ENCODE results near the gene THAP3.

Gene THAP3

DNA sequence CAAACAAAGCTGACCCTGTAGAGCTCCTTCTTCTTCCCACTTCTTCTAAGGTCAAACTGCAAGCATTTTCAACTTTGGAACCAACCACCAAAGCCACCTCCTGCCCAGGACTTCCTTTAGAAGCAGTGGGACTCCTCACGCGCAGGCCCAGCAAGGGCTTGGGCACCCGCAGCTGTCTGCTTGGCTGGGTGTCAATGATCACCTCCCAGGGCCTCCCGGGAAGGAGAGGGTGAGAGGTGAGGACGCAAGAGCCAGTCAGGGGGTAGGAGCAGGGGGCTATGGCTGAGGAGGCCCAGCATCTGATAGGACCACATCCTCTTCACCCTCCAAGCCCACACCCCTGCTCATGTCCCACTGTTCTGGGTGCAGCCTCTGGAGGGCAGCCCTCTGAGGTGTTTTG is 32.2 kb upstream of the THAP3 start:
- Histone ChIP-seq H3K23ac (ENCODE audit: low read length in 2 of 2) (no peak overlapping the region), H4K8ac (ENCODE audit: low read length) (no peak overlapping the region), H2BK12ac (ENCODE audit: low read length in 2 of 2) (no peak overlapping the region), H4K91ac (ENCODE audit: low read length) (no peak overlapping the region), H3K4me2 (ENCODE audit: low read length, poor library complexity, severe bottlenecking) (no peak overlapping the region), H3K27me3 (ENCODE audit: control insufficient read depth in 1 of 2, insufficient read depth in 1 of 2, low read length in 2 of 2) (no peaks in the 10 kb centered on the region), H3K27ac (ENCODE audit: low read length, poor library complexity, severe bottlenecking) (no peak overlapping the region), H3K36me3 (ENCODE audit: control insufficient read depth in 1 of 2, insufficient read depth in 2 of 2, low read depth in 1 of 2, low read length in 2 of 2) (peaks cover 94 to 99% of the 10 kb centered on the region in 2 experiments), H2BK5ac (ENCODE audit: low read depth, low read length, poor library complexity, severe bottlenecking) (no peak overlapping the region), H2AK5ac (ENCODE audit: low read length, severe bottlenecking) (no peak overlapping the region), H3K79me1 (replicated peaks; ENCODE audit: low read length, poor library complexity, severe bottlenecking) (peaks cover 56% of the 10 kb centered on the region), H3K9ac (ENCODE audit: low read length) (peak overlapping the region; percentile 8), H3K4me3 (ENCODE audit: insufficient read depth in 1 of 2, low read depth in 1 of 2, low read length in 2 of 2) (no peak overlapping the region), H3K4me1 (ENCODE audit: control insufficient read depth, insufficient read depth, low read depth, low read length) (peaks cover 7% of the 10 kb centered on the region), H3K14ac (ENCODE audit: low read length in 2 of 2) (no peak overlapping the region), H2BK120ac (ENCODE audit: low read depth, low read length) (no peak overlapping the region), H2AFZ (ENCODE audit: low read depth, low read length) (no peak overlapping the region), H3K4ac (ENCODE audit: low read depth in 1 of 2, low read length in 2 of 2) (no peak overlapping the region), H3K18ac (ENCODE audit: low read depth in 1 of 2, low read length in 2 of 2) (no peak overlapping the region), H2BK15ac (ENCODE audit: low read depth, poor library complexity, severe bottlenecking) (no peak overlapping the region), H3K9me3 (ENCODE audit: control insufficient read depth, low read length) (no peaks in the 10 kb centered on the region)
- WGBS, result 100% methylated on average over 3 of the region's 5 CpGs
- no peak for DNase-seq

DNA sequence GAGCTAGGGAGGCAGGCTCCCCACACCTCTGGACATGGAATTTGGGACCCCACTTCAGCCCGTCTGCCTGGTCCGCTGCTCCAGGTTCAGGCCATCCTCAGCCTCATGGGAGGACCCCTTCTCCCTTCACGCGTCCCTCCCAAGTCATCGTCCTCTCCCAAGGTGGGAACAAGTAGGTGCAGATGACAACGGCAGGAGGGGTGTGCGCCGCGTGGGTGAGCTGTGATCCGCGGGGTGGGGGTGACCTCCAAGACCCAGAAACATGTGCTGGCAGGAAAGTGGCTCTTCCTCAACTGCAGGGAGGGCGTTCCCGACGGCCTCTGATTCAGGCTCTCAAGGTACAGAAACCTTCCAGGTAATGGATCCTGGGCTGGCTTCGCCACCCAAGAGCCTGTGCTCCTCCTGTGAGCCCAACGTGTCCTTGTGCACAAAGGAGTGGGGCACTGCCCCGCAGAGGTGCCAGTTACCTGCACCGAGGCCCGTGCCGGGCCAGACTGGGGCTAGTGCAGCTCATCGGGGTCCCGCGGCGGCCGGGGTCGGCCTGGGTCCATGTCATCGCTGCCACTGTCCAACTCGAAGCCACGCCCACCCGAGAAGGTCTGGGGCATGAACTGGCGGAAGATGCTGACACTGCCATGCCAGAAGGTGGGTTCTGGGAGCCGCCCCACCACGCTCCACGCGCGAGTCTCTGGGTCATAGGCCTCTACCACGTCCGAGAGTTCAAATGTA is 31.6 kb upstream of the THAP3 start:
- H3K14ac ChIP-seq (ENCODE audit: low read length in 2 of 2), result no peak overlapping the region
- peak overlapping the region; percentile 8 for H3K9ac ChIP-seq (ENCODE audit: low read length)
- H3K79me1 ChIP-seq (replicated peaks; ENCODE audit: low read length, poor library complexity, severe bottlenecking), result peaks cover 60% of the 10 kb centered on the region
- H2BK12ac ChIP-seq (ENCODE audit: low read length in 2 of 2), result no peak overlapping the region
- no peak overlapping the region for H3K4me2 ChIP-seq (ENCODE audit: low read length, poor library complexity, severe bottlenecking)
- H2AFZ ChIP-seq (ENCODE audit: low read depth, low read length), result no peak overlapping the region
- DNase-seq, result no peak
- 97% methylated on average over 38 of the region's 38 CpGs for WGBS
- no peak overlapping the region for H3K18ac ChIP-seq (ENCODE audit: low read depth in 1 of 2, low read length in 2 of 2)
- no peak overlapping the region for H2BK120ac ChIP-seq (ENCODE audit: low read depth, low read length)
- no peak overlapping the region for H4K8ac ChIP-seq (ENCODE audit: low read length)
- H3K36me3 ChIP-seq (ENCODE audit: control insufficient read depth in 1 of 2, insufficient read depth in 2 of 2, low read depth in 1 of 2, low read length in 2 of 2), result peaks cover 94 to 99% of the 10 kb centered on the region in 2 experiments
- no peak overlapping the region for H3K23ac ChIP-seq (ENCODE audit: low read length in 2 of 2)
- no peak overlapping the region for H3K4me3 ChIP-seq (ENCODE audit: insufficient read depth in 1 of 2, low read depth in 1 of 2, low read length in 2 of 2)
- no peak overlapping the region for H2BK15ac ChIP-seq (ENCODE audit: low read depth, poor library complexity, severe bottlenecking)
- no peak overlapping the region for H4K91ac ChIP-seq (ENCODE audit: low read length)
- H3K9me3 ChIP-seq (ENCODE audit: control insufficient read depth, low read length), result no peaks in the 10 kb centered on the region
- H3K27me3 ChIP-seq (ENCODE audit: control insufficient read depth in 1 of 2, insufficient read depth in 1 of 2, low read length in 2 of 2), result no peaks in the 10 kb centered on the region
- no peak overlapping the region for H3K4ac ChIP-seq (ENCODE audit: low read depth in 1 of 2, low read length in 2 of 2)
- H3K4me1 ChIP-seq (ENCODE audit: control insufficient read depth, insufficient read depth, low read depth, low read length), result peaks cover 7% of the 10 kb centered on the region
- no peak overlapping the region for H2BK5ac ChIP-seq (ENCODE audit: low read depth, low read length, poor library complexity, severe bottlenecking)
- no peak overlapping the region for H2AK5ac ChIP-seq (ENCODE audit: low read length, severe bottlenecking)
- H3K27ac ChIP-seq (ENCODE audit: low read length, poor library complexity, severe bottlenecking), result no peak overlapping the region

DNA sequence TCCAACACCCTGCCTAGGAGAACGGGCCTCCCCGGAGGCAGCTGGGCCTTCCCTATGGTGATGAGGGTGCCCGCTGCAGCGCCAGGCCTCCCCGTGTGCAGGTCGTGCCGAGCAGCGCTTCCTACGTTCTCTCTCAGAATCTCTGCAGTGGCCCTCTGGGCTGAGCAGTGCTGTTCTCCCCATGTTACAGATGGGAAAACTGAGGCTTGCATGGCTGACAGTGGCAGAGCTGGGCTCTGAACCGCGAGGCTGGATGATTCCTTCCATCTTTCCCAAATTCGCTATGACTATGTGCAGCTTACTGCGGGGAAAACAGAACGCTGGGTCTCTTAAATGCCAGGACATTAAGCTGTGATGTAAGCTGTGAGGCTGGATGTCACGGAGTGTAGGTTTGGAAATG is 30.9 kb upstream of the THAP3 start:
- Histone ChIP-seq H3K9me3 (ENCODE audit: control insufficient read depth, low read length) (no peaks in the 10 kb centered on the region), H2BK15ac (ENCODE audit: low read depth, poor library complexity, severe bottlenecking) (no peak overlapping the region)

DNA sequence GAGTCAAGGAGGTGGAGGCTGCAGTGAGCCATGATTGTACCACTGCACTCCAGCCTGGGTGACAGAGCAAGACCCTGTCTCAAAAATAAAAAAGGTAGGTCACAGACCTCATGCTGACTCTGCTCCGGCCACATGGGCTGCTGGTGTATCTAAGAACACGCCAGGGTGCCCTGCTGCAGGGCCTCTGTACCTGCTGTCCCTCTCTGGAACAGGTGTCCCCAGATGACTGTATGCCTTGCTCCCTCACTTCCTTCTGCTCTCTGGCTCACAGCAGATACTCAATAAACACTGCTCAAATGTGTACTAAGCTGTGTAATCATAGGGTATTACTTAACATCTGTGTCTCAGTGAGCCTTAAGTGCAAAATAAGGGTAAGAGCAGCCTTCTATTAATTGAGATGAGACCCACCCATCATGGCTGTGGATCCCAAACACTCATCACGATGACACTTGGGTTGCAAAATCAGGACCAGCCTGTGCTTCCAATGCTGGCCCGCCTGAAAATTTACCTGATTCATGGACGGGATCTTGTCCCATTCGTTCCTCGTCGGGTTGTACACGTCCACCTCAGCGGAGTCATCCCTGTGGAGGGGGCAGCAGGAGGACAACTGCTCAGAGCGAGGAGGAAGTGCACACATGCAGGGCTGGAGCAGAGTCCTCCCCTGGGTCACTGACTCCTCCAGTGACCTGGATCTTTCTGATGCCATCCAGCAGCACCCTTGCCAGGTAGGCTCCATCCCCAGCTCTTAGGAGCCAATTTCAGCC is 29.5 kb upstream of the THAP3 start:
- H3K79me1 ChIP-seq (replicated peaks; ENCODE audit: low read length, poor library complexity, severe bottlenecking), result peaks cover 62% of the 10 kb centered on the region
- H3K9ac ChIP-seq (ENCODE audit: low read length), result no peak overlapping the region
- peaks cover 19% of the 10 kb centered on the region for H3K4me1 ChIP-seq (ENCODE audit: control insufficient read depth, insufficient read depth, low read depth, low read length)
- H3K27me3 ChIP-seq (ENCODE audit: control insufficient read depth in 1 of 2, insufficient read depth in 1 of 2, low read length in 2 of 2), result no peaks in the 10 kb centered on the region
- peaks cover 82 to 89% of the 10 kb centered on the region in 2 experiments for H3K36me3 ChIP-seq (ENCODE audit: control insufficient read depth in 1 of 2, insufficient read depth in 2 of 2, low read depth in 1 of 2, low read length in 2 of 2)
- no peaks in the 10 kb centered on the region for H3K9me3 ChIP-seq (ENCODE audit: control insufficient read depth, low read length)
- no peak overlapping the region for H3K27ac ChIP-seq (ENCODE audit: low read length, poor library complexity, severe bottlenecking)
- H4K91ac ChIP-seq (ENCODE audit: low read length), result no peak overlapping the region
- no peak overlapping the region for H2BK5ac ChIP-seq (ENCODE audit: low read depth, low read length, poor library complexity, severe bottlenecking)
- no peak overlapping the region for H2BK120ac ChIP-seq (ENCODE audit: low read depth, low read length)
- H2AK5ac ChIP-seq (ENCODE audit: low read length, severe bottlenecking), result no peak overlapping the region
- H3K14ac ChIP-seq (ENCODE audit: low read length in 2 of 2), result no peak overlapping the region
- H2BK15ac ChIP-seq (ENCODE audit: low read depth, poor library complexity, severe bottlenecking), result no peak overlapping the region
- WGBS, result 96% methylated on average over 11 of the region's 11 CpGs
- H2AFZ ChIP-seq (ENCODE audit: low read depth, low read length), result no peak overlapping the region
- H3K18ac ChIP-seq (ENCODE audit: low read depth in 1 of 2, low read length in 2 of 2), result no peak overlapping the region
- H3K23ac ChIP-seq (ENCODE audit: low read length in 2 of 2), result no peak overlapping the region
- no peak for DNase-seq
- no peak overlapping the region for H3K4me2 ChIP-seq (ENCODE audit: low read length, poor library complexity, severe bottlenecking)
- no peak overlapping the region for H3K4me3 ChIP-seq (ENCODE audit: insufficient read depth in 1 of 2, low read depth in 1 of 2, low read length in 2 of 2)
- no peak overlapping the region for H4K8ac ChIP-seq (ENCODE audit: low read length)
- H2BK12ac ChIP-seq (ENCODE audit: low read length in 2 of 2), result no peak overlapping the region
- H3K4ac ChIP-seq (ENCODE audit: low read depth in 1 of 2, low read length in 2 of 2), result no peak overlapping the region

More for the DNA sequence above, 30.9 kb upstream of the THAP3 start:
- Histone ChIP-seq H3K14ac (ENCODE audit: low read length in 2 of 2) (no peak overlapping the region), H3K36me3 (ENCODE audit: control insufficient read depth in 1 of 2, insufficient read depth in 2 of 2, low read depth in 1 of 2, low read length in 2 of 2) (peaks cover 88 to 93% of the 10 kb centered on the region in 2 experiments), H3K4me3 (ENCODE audit: insufficient read depth in 1 of 2, low read depth in 1 of 2, low read length in 2 of 2) (no peak overlapping the region), H4K91ac (ENCODE audit: low read length) (no peak overlapping the region), H2BK120ac (ENCODE audit: low read depth, low read length) (no peak overlapping the region), H3K4ac (ENCODE audit: low read depth in 1 of 2, low read length in 2 of 2) (no peak overlapping the region), H2BK5ac (ENCODE audit: low read depth, low read length, poor library complexity, severe bottlenecking) (no peak overlapping the region), H3K27ac (ENCODE audit: low read length, poor library complexity, severe bottlenecking) (no peak overlapping the region), H3K23ac (ENCODE audit: low read length in 2 of 2) (no peak overlapping the region), H3K4me1 (ENCODE audit: control insufficient read depth, insufficient read depth, low read depth, low read length) (peaks cover 8% of the 10 kb centered on the region), H3K4me2 (ENCODE audit: low read length, poor library complexity, severe bottlenecking) (no peak overlapping the region), H3K79me1 (replicated peaks; ENCODE audit: low read length, poor library complexity, severe bottlenecking) (peaks cover 59% of the 10 kb centered on the region), H2AFZ (ENCODE audit: low read depth, low read length) (no peak overlapping the region), H3K27me3 (ENCODE audit: control insufficient read depth in 1 of 2, insufficient read depth in 1 of 2, low read length in 2 of 2) (no peaks in the 10 kb centered on the region), H4K8ac (ENCODE audit: low read length) (no peak overlapping the region), H2AK5ac (ENCODE audit: low read length, severe bottlenecking) (no peak overlapping the region), H3K9ac (ENCODE audit: low read length) (no peak overlapping the region), H3K18ac (ENCODE audit: low read depth in 1 of 2, low read length in 2 of 2) (no peak overlapping the region), H2BK12ac (ENCODE audit: low read length in 2 of 2) (no peak overlapping the region)
- DNase-seq, result no peak
- 97% methylated on average over 15 of the region's 15 CpGs for WGBS
